GM12878 (cell line): ENCODE measurements around the gene GPR31.

Experiments used
- BRCA1 ChIP-seq: IDR thresholded peaks from 2 replicates; pipeline ENCODE4 v1.6.1; 2011; ENCODE audit warnings: low read depth, low read length, improper control_type of control experiment
- GATAD2B ChIP-seq: fragments of 450-650 bp; conservative IDR thresholded peaks from 2 replicates; pipeline ENCODE4 v1.6.1; 2017; ENCODE audit warnings: low read depth, mild to moderate bottlenecking, moderate library complexity
- KDM1A ChIP-seq: fragments of 200-600 bp; sonication (generic); IDR thresholded peaks from 2 replicates; pipeline ENCODE4 v1.6.1; 2016; ENCODE audit warnings: borderline replicate concordance
- RELA ChIP-seq: fragments of 450-650 bp; IDR thresholded peaks from 2 replicates; pipeline ENCODE4 v1.8.0; 2014; ENCODE audit warnings: borderline replicate concordance; ENCODE audit not compliant: partially characterized antibody
- TCF12 ChIP-seq: IDR thresholded peaks from 2 replicates; pipeline ENCODE4 v1.6.1; 2011; ENCODE audit warnings: low read depth, mild to moderate bottlenecking, low read length
- TCF7 ChIP-seq: IDR thresholded peaks from 2 replicates; pipeline ENCODE4 v1.6.1; 2014; ENCODE audit warnings: antibody characterized with exemption, borderline replicate concordance
- ZNF274 ChIP-seq: IDR thresholded peaks from one replicate; pipeline ENCODE4 v1.8.0; 2011; ENCODE audit not compliant: insufficient read length, insufficient read depth
- TF ChIP-seq, protein P1 (sequence below): IDR thresholded peaks from 2 replicates; pipeline ENCODE4 v1.6.1; 2012; ENCODE audit warnings: low read depth, low read length, improper control_type of control experiment
- TF ChIP-seq, protein P2 (sequence below), 3 experiments: IDR thresholded peaks in 2 of 3; conservative IDR thresholded peaks in 1 of 3; 2 replicates each; pipeline ENCODE4 v1.5.1; 2011; ENCODE audit warnings: low read depth in 3 of 3, low read length in 3 of 3, mild to moderate bottlenecking in 3 of 3, control low read depth in 2 of 3, moderate library complexity in 2 of 3, inconsistent platforms in 1 of 3, mixed read lengths in 1 of 3; ENCODE audit not compliant: control insufficient read depth in 2 of 3, insufficient read depth in 1 of 3; ENCODE audit errors: extremely low read depth in 1 of 3

DNA sequence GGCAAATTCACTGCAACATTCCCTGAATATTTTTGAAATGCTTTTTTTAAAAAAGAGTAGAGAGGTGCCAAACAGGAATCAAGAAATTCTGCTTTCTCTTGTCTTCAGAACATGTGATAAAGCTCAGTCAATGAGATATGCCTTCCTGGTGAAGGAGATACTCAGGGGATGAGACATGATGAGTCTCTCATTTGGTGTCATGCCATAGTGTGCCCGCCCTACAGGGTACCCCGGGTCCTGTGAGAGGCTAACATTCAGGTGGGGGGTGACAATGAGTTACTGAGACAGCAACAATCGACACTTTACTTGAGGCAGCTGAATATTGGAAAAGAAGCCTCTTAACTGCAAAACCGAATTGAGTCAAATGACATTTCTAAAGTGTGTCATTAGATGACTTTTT lies 28.2 kb downstream of the GPR31 start:
- TF ChIP-seq ZNF274: no peak
- no peak for TF ChIP-seq BRCA1
- TF ChIP-seq, protein P1, sequence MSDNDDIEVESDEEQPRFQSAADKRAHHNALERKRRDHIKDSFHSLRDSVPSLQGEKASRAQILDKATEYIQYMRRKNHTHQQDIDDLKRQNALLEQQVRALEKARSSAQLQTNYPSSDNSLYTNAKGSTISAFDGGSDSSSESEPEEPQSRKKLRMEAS: no peak
- no peak for TF ChIP-seq TCF12
- TF ChIP-seq, protein P2, sequence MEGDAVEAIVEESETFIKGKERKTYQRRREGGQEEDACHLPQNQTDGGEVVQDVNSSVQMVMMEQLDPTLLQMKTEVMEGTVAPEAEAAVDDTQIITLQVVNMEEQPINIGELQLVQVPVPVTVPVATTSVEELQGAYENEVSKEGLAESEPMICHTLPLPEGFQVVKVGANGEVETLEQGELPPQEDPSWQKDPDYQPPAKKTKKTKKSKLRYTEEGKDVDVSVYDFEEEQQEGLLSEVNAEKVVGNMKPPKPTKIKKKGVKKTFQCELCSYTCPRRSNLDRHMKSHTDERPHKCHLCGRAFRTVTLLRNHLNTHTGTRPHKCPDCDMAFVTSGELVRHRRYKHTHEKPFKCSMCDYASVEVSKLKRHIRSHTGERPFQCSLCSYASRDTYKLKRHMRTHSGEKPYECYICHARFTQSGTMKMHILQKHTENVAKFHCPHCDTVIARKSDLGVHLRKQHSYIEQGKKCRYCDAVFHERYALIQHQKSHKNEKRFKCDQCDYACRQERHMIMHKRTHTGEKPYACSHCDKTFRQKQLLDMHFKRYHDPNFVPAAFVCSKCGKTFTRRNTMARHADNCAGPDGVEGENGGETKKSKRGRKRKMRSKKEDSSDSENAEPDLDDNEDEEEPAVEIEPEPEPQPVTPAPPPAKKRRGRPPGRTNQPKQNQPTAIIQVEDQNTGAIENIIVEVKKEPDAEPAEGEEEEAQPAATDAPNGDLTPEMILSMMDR (IDR thresholded peaks at IDR 0.05 in 2 of 3, conservative IDR thresholded peaks at IDR 0.05 in 1 of 3; ENCODE audit: control insufficient read depth in 2 of 3, extremely low read depth in 1 of 3, insufficient read depth in 1 of 3, low read depth in 3 of 3, low read length in 3 of 3): no peak
- TF ChIP-seq RELA: no peak
- TF ChIP-seq KDM1A: no peak
- no peak for TF ChIP-seq GATAD2B
- no peak for TF ChIP-seq TCF7
